ENCODE data around the gene ARHGAP26.

- TF ChIP-seq CTCF (IDR thresholded peaks at IDR 0.05; ENCODE audit: low read length) = no peak
- no peak for TF ChIP-seq EZH2 (IDR thresholded peaks at IDR 0.05; ENCODE audit: borderline replicate concordance, low read length)
Measured at GRCh38 chr5:142853682-142854081, 83.5 kb downstream of the ARHGAP26 start.
